HepG2 (cell line): Measurements from ENCODE around the gene RPS2. TPM values are rescaled to one million over a fixed set of nuclear protein-coding genes. Genes with fewer than 3 reads are reported as not detected.

ENCODE experiments used
- AKAP8 ChIP-seq: sonication (generic); formaldehyde crosslinking; IDR thresholded peaks from 2 replicates; pipeline ENCODE4 v1.5.1; 2020; ENCODE audit warnings: mild to moderate bottlenecking, missing genetic modification reagents
- CC2D1A ChIP-seq: sonication (generic); formaldehyde crosslinking; IDR thresholded peaks from 2 replicates; pipeline ENCODE4 v1.8.1; 2023; ENCODE audit warnings: mild to moderate bottlenecking, missing genetic modification reagents
- CCAR2 ChIP-seq: fragments of 200-400 bp; formaldehyde crosslinking; optimal IDR thresholded peaks from 2 replicates; pipeline ENCODE3; 2018; ENCODE audit warnings: low read depth, mild to moderate bottlenecking, low read length, moderate library complexity
- JDP2 ChIP-seq: sonication (generic); formaldehyde crosslinking; IDR thresholded peaks from 2 replicates; pipeline ENCODE4 v1.8.1; 2022; ENCODE audit warnings: missing genetic modification reagents, borderline replicate concordance
- KDM2A ChIP-seq: sonication (generic); formaldehyde crosslinking; IDR thresholded peaks from 2 replicates; pipeline ENCODE4 v1.4.0; 2020; ENCODE audit warnings: low read depth, missing genetic modification reagents, borderline replicate concordance
- MAFG ChIP-seq: sonication (generic); formaldehyde crosslinking; IDR thresholded peaks from 2 replicates; pipeline ENCODE4 v1.5.1; 2020; ENCODE audit warnings: mild to moderate bottlenecking, missing genetic modification reagents
- POLR2A ChIP-seq, 2 experiments: IDR thresholded peaks; 2 replicates each; pipeline ENCODE4 v1.6.1; 2011; ENCODE audit warnings: low read depth in 2 of 2, low read length in 2 of 2, mild to moderate bottlenecking in 1 of 2, moderate library complexity in 1 of 2; ENCODE audit not compliant: insufficient read depth in 1 of 2
- TOE1 ChIP-seq: sonication (generic); formaldehyde crosslinking; IDR thresholded peaks from 2 replicates; pipeline ENCODE4 v1.4.0; 2020; ENCODE audit warnings: mild to moderate bottlenecking, missing genetic modification reagents
- ZNF256 ChIP-seq: sonication (generic); formaldehyde crosslinking; conservative IDR thresholded peaks from 2 replicates; pipeline ENCODE4 v1.4.0; 2020; ENCODE audit warnings: missing genetic modification reagents
- polyA plus RNA-seq, 8 experiments: library from polyadenylated mRNA; depleted of rRNA in 3 of 8; stranded (reverse) in 7 of 8; unstranded in 1 of 8; fragments of >200 nt; fragmentation: Illumina TruSeq in 4 of 8; extraction: Trizol in 4 of 8; gene quantifications; 2 replicates each; pipeline versions ENCODE4 v1.2.1 to v1.2.3, GENCODE V29; 2011 to 2016; ENCODE audit warnings: low read depth in 4 of 8, missing spikeins in 1 of 8, mixed read lengths in 1 of 8; ENCODE audit not compliant: insufficient read depth in 1 of 8
- total RNA-seq, 5 experiments: library from RNA; depleted of rRNA; stranded (reverse); fragments of >200 nt; fragmentation: Illumina TruSeq; extraction: Trizol; gene quantifications; 2 replicates each; pipeline ENCODE4 v1.2.3, GENCODE V29; 2016; ENCODE audit warnings: low read depth in 1 of 5
- TF ChIP-seq, protein P1 (sequence below): sonication (generic); formaldehyde crosslinking; IDR thresholded peaks from 2 replicates; pipeline ENCODE4 v1.5.0; 2020; ENCODE audit warnings: mild to moderate bottlenecking, missing genetic modification reagents, borderline replicate concordance
- TF ChIP-seq, protein P2 (sequence below): sonication (generic); formaldehyde crosslinking; IDR thresholded peaks from 2 replicates; pipeline ENCODE4 v1.4.0; 2020; ENCODE audit warnings: missing genetic modification reagents, borderline replicate concordance
- TF ChIP-seq, protein P3 (sequence below): sonication (generic); formaldehyde crosslinking; IDR thresholded peaks from 2 replicates; pipeline ENCODE4 v1.5.1; 2020; ENCODE audit warnings: mild to moderate bottlenecking, missing genetic modification reagents, moderate library complexity
- TF ChIP-seq, protein P4 (sequence below): sonication (generic); formaldehyde crosslinking; IDR thresholded peaks from 2 replicates; pipeline ENCODE4 v1.5.0; 2020; ENCODE audit warnings: mild to moderate bottlenecking, missing genetic modification reagents
- TF ChIP-seq, protein P5 (sequence below): sonication (generic); formaldehyde crosslinking; IDR thresholded peaks from 2 replicates; pipeline ENCODE4 v1.5.1; 2020; ENCODE audit warnings: mild to moderate bottlenecking, missing genetic modification reagents, moderate library complexity

The RPS2 gene
- total and polyA plus RNA-seq, 2 of the 13 experiments (the other 11 are each of a cell fraction or from before 2014, with no cell fraction given), result 1,908 to 4,514 TPM

DNA sequence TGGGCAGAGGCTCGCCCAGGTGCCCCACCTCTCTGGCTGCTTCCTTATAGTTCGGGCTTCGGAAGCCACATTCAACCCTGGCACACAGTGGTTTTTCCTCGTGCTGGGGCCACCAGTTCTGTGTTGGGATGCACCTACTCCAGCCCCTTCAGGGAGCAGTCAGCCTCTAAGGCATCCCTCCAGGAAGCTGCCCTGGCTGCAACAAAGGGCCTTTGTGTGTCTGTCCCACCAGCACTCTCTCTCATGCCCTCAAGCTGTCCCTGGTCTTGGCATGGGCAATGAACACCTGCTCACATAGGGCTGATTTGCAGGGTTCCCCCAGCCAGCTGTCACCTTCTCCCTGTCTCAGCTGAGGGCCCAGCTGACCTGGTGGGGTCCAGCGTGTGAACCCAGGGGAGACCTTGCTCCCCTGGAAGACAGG is 17.4 kb upstream of the RPS2 start (continued):
- TF ChIP-seq, protein P1, sequence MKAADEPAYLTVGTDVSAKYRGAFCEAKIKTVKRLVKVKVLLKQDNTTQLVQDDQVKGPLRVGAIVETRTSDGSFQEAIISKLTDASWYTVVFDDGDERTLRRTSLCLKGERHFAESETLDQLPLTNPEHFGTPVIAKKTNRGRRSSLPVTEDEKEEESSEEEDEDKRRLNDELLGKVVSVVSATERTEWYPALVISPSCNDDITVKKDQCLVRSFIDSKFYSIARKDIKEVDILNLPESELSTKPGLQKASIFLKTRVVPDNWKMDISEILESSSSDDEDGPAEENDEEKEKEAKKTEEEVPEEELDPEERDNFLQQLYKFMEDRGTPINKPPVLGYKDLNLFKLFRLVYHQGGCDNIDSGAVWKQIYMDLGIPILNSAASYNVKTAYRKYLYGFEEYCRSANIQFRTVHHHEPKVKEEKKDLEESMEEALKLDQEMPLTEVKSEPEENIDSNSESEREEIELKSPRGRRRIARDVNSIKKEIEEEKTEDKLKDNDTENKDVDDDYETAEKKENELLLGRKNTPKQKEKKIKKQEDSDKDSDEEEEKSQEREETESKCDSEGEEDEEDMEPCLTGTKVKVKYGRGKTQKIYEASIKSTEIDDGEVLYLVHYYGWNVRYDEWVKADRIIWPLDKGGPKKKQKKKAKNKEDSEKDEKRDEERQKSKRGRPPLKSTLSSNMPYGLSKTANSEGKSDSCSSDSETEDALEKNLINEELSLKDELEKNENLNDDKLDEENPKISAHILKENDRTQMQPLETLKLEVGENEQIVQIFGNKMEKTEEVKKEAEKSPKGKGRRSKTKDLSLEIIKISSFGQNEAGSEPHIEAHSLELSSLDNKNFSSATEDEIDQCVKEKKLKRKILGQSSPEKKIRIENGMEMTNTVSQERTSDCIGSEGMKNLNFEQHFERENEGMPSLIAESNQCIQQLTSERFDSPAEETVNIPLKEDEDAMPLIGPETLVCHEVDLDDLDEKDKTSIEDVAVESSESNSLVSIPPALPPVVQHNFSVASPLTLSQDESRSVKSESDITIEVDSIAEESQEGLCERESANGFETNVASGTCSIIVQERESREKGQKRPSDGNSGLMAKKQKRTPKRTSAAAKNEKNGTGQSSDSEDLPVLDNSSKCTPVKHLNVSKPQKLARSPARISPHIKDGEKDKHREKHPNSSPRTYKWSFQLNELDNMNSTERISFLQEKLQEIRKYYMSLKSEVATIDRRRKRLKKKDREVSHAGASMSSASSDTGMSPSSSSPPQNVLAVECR (CRISPR knock-in tag), result 0 out of 2 replicates have a peak, but pooled peaks have one; percentile 17
- TF ChIP-seq TOE1 (CRISPR knock-in tag) (no peak), JDP2 (CRISPR knock-in tag) (no peak), CC2D1A (CRISPR knock-in tag) (no peak), POLR2A (IDR thresholded peaks at IDR 0.05; ENCODE audit: insufficient read depth in 1 of 2, low read depth in 2 of 2, low read length in 2 of 2) (peak; percentile 23 to 33; a peak in 2 of 4 replicates), MAFG (CRISPR knock-in tag) (no peak), AKAP8 (CRISPR knock-in tag) (peak; percentile 34; the same call in 1 of the 2 replicates), ZNF256 (CRISPR knock-in tag) (no peak), CCAR2 (no peak), KDM2A (CRISPR knock-in tag) (peak; percentile 21; the same call in 1 of the 2 replicates)
- TF ChIP-seq, protein P2, sequence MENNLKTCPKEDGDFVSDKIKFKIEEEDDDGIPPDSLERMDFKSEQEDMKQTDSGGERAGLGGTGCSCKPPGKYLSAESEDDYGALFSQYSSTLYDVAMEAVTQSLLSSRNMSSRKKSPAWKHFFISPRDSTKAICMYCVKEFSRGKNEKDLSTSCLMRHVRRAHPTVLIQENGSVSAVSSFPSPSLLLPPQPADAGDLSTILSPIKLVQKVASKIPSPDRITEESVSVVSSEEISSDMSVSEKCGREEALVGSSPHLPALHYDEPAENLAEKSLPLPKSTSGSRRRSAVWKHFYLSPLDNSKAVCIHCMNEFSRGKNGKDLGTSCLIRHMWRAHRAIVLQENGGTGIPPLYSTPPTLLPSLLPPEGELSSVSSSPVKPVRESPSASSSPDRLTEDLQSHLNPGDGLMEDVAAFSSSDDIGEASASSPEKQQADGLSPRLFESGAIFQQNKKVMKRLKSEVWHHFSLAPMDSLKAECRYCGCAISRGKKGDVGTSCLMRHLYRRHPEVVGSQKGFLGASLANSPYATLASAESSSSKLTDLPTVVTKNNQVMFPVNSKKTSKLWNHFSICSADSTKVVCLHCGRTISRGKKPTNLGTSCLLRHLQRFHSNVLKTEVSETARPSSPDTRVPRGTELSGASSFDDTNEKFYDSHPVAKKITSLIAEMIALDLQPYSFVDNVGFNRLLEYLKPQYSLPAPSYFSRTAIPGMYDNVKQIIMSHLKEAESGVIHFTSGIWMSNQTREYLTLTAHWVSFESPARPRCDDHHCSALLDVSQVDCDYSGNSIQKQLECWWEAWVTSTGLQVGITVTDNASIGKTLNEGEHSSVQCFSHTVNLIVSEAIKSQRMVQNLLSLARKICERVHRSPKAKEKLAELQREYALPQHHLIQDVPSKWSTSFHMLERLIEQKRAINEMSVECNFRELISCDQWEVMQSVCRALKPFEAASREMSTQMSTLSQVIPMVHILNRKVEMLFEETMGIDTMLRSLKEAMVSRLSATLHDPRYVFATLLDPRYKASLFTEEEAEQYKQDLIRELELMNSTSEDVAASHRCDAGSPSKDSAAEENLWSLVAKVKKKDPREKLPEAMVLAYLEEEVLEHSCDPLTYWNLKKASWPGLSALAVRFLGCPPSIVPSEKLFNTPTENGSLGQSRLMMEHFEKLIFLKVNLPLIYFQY (CRISPR knock-in tag), result no peak
- TF ChIP-seq, protein P3, sequence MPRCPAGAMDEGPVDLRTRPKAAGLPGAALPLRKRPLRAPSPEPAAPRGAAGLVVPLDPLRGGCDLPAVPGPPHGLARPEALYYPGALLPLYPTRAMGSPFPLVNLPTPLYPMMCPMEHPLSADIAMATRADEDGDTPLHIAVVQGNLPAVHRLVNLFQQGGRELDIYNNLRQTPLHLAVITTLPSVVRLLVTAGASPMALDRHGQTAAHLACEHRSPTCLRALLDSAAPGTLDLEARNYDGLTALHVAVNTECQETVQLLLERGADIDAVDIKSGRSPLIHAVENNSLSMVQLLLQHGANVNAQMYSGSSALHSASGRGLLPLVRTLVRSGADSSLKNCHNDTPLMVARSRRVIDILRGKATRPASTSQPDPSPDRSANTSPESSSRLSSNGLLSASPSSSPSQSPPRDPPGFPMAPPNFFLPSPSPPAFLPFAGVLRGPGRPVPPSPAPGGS (CRISPR knock-in tag), result no peak
- TF ChIP-seq, protein P4, sequence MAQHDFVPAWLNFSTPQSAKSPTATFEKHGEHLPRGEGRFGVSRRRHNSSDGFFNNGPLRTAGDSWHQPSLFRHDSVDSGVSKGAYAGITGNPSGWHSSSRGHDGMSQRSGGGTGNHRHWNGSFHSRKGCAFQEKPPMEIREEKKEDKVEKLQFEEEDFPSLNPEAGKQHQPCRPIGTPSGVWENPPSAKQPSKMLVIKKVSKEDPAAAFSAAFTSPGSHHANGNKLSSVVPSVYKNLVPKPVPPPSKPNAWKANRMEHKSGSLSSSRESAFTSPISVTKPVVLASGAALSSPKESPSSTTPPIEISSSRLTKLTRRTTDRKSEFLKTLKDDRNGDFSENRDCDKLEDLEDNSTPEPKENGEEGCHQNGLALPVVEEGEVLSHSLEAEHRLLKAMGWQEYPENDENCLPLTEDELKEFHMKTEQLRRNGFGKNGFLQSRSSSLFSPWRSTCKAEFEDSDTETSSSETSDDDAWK (CRISPR knock-in tag), result no peak
- TF ChIP-seq, protein P5, sequence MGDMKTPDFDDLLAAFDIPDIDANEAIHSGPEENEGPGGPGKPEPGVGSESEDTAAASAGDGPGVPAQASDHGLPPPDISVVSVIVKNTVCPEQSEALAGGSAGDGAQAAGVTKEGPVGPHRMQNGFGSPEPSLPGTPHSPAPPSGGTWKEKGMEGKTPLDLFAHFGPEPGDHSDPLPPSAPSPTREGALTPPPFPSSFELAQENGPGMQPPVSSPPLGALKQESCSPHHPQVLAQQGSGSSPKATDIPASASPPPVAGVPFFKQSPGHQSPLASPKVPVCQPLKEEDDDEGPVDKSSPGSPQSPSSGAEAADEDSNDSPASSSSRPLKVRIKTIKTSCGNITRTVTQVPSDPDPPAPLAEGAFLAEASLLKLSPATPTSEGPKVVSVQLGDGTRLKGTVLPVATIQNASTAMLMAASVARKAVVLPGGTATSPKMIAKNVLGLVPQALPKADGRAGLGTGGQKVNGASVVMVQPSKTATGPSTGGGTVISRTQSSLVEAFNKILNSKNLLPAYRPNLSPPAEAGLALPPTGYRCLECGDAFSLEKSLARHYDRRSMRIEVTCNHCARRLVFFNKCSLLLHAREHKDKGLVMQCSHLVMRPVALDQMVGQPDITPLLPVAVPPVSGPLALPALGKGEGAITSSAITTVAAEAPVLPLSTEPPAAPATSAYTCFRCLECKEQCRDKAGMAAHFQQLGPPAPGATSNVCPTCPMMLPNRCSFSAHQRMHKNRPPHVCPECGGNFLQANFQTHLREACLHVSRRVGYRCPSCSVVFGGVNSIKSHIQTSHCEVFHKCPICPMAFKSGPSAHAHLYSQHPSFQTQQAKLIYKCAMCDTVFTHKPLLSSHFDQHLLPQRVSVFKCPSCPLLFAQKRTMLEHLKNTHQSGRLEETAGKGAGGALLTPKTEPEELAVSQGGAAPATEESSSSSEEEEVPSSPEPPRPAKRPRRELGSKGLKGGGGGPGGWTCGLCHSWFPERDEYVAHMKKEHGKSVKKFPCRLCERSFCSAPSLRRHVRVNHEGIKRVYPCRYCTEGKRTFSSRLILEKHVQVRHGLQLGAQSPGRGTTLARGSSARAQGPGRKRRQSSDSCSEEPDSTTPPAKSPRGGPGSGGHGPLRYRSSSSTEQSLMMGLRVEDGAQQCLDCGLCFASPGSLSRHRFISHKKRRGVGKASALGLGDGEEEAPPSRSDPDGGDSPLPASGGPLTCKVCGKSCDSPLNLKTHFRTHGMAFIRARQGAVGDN (CRISPR knock-in tag), result peak; percentile 6; the same call in 1 of the 2 replicates
